HCT116 (cell line): ENCODE measurements around the gene MCCD1. TPM values are rescaled to one million over a fixed set of nuclear protein-coding genes. Genes with fewer than 3 reads are reported as not detected.

Experiments used
- ATAC-seq: fragments of 200-7000 bp; cut with Tn5 transposase; 2 replicates; pipeline ENCODE4 v1.9.1; 2020; ENCODE audit warnings: mild to moderate bottlenecking, moderate library complexity
- BruUV-seq: library from RNA; stranded (reverse); fragments of 400-500 nt; replicated peaks from 2 replicates; lab custom pipeline; 2021; lab: Mats Ljungman, UMichigan
- CTCF ChIA-PET: fragments of 300-600 bp; sonication (Branson Sonifier 250); formaldehyde crosslinking; loops from one replicate; lab custom pipeline; 2021; ENCODE audit warnings: antibody characterized with exemption; lab: Charles Lee
- POLR2A ChIA-PET: fragments of 300-600, 350-600 bp; sonication (Branson Sonifier 250); formaldehyde crosslinking; loops from one replicate; lab custom pipeline; 2021; ENCODE audit warnings: antibody characterized with exemption; lab: Charles Lee
- RAD21 ChIA-PET, 2 experiments: fragments of 300-600 bp; sonication (Branson Sonifier 250); formaldehyde crosslinking; loops; one replicate each; lab custom pipeline; 2023; ENCODE audit warnings: low total read pairs in 2 of 2; ENCODE audit not compliant: uncharacterized antibody in 2 of 2, unreplicated experiment in 2 of 2, low non-redundant PET in 1 of 2; lab: Charles Lee
- DNase-seq: peaks from one replicate; pipeline ENCODE4 v3.0.0-alpha.2; 2010; ENCODE audit warnings: low read depth, low spot score
- H2AFZ ChIP-seq: fragments of 200-600 bp; shearing (Covaris generic), sonication (generic); 2 replicates; pipeline ENCODE4 v1.6.1; 2017; ENCODE audit warnings: low read depth, mixed run types, mixed read lengths, antibody characterized with exemption, low read length; ENCODE audit not compliant: poor library complexity, severe bottlenecking
- H3K27ac ChIP-seq: 2 replicates; pipeline ENCODE4 v1.5.1; 2012; ENCODE audit warnings: low read depth, low read length
- H3K27me3 ChIP-seq: fragments of 200-600 bp; sonication (generic); 2 replicates; pipeline ENCODE4 v1.6.1; 2016; ENCODE audit warnings: mixed run types, low read length, mixed read lengths; ENCODE audit not compliant: insufficient read depth
- H3K36me3 ChIP-seq, 2 experiments: fragments of 200-500 bp in 1 of 2; fragments of 200-600 bp in 1 of 2; sonication (Bioruptor generic) in 1 of 2; sonication (generic) in 1 of 2; 2 replicates each; pipeline versions ENCODE4 v1.5.1 to v1.6.1; 2014 to 2016; ENCODE audit warnings: low read length in 2 of 2, inconsistent platforms in 1 of 2, mixed read lengths in 1 of 2, mixed run types in 1 of 2; ENCODE audit not compliant: insufficient read depth in 2 of 2, control insufficient read depth in 1 of 2
- H3K4me1 ChIP-seq, 2 experiments: fragments of 200-600 bp in 1 of 2; sonication (generic) in 1 of 2; 2 replicates each; pipeline versions ENCODE4 v1.5.1 to v1.6.1; 2012 to 2017; ENCODE audit warnings: low read length in 2 of 2, inconsistent platforms in 1 of 2, mild to moderate bottlenecking in 1 of 2, mixed read lengths in 1 of 2, mixed run types in 1 of 2, moderate library complexity in 1 of 2; ENCODE audit not compliant: insufficient read depth in 2 of 2, control insufficient read depth in 1 of 2
- H3K4me2 ChIP-seq: fragments of 200-600 bp; sonication (generic); 2 replicates; pipeline ENCODE4 v1.6.1; 2017; ENCODE audit warnings: mixed run types, low read length, mixed read lengths
- H3K4me3 ChIP-seq, 2 experiments: fragments of 200-600 bp in 1 of 2; sonication (generic) in 1 of 2; replicated peaks in 1 of 2; 2 replicates each; pipeline ENCODE4 v1.5.1; 2011 to 2016; ENCODE audit warnings: low read length in 2 of 2, control low read depth in 1 of 2, low read depth in 1 of 2, mild to moderate bottlenecking in 1 of 2, mixed read lengths in 1 of 2, mixed run types in 1 of 2
- H3K79me2 ChIP-seq: fragments of 200-600 bp; sonication (generic); 2 replicates; pipeline ENCODE4 v1.6.1; 2017; ENCODE audit warnings: mild to moderate bottlenecking, mixed run types, low read length, moderate library complexity, mixed read lengths; ENCODE audit not compliant: insufficient read depth
- H3K9ac ChIP-seq: fragments of 200-600 bp; sonication (generic); 2 replicates; pipeline ENCODE4 v1.6.1; 2016; ENCODE audit warnings: low read length, mixed read lengths
- H3K9me2 ChIP-seq: fragments of 200-600 bp; sonication (generic), shearing (Covaris generic); 2 replicates; pipeline ENCODE4 v1.6.1; 2017; ENCODE audit warnings: mixed run types, mild to moderate bottlenecking, moderate library complexity; ENCODE audit not compliant: insufficient read depth
- H3K9me3 ChIP-seq, 2 experiments: fragments of 200-500 bp in 1 of 2; fragments of 200-600 bp in 1 of 2; sonication (Bioruptor generic) in 1 of 2; sonication (generic) in 1 of 2; 2 replicates each; pipeline ENCODE4 v1.6.1; 2014 to 2017; ENCODE audit warnings: low read length in 2 of 2, mixed read lengths in 2 of 2, inconsistent platforms in 1 of 2, low read depth in 1 of 2, mild to moderate bottlenecking in 1 of 2, mixed run types in 1 of 2, moderate library complexity in 1 of 2; ENCODE audit not compliant: control insufficient read depth in 1 of 2, insufficient read depth in 1 of 2
- H4K20me1 ChIP-seq: fragments of 200-600 bp; sonication (generic), shearing (Covaris generic); 2 replicates; pipeline ENCODE4 v1.6.1; 2017; ENCODE audit warnings: mixed run types, mild to moderate bottlenecking, moderate library complexity; ENCODE audit not compliant: insufficient read depth
- CBX3 ChIP-seq: IDR thresholded peaks from 2 replicates; pipeline ENCODE4 v1.6.1; 2012; ENCODE audit warnings: low read depth
- CTCF ChIP-seq, 3 experiments: fragments of 200-600 bp in 1 of 3; sonication (generic) in 1 of 3; IDR thresholded peaks in 2 of 3; conservative IDR thresholded peaks in 1 of 3; 2 replicates each; pipeline ENCODE4 v1.5.1; 2012 to 2017; ENCODE audit warnings: low read depth in 2 of 3, low read length in 2 of 3, antibody characterized with exemption in 1 of 3, borderline replicate concordance in 1 of 3, control low read depth in 1 of 3, mild to moderate bottlenecking in 1 of 3, mixed read lengths in 1 of 3, mixed run types in 1 of 3, moderate library complexity in 1 of 3; ENCODE audit not compliant: insufficient read depth in 1 of 3
- EGR1 ChIP-seq: IDR thresholded peaks from 2 replicates; pipeline ENCODE4 v1.6.1; 2012; ENCODE audit warnings: low read depth
- EZH2 ChIP-seq: fragments of 200-600 bp; sonication (generic); IDR thresholded peaks from 2 replicates; pipeline ENCODE4 v1.6.1; 2017; ENCODE audit warnings: antibody characterized with exemption, mixed run types
- EZH2phosphoT487 ChIP-seq: fragments of 200-600 bp; IDR thresholded peaks from 2 replicates; pipeline ENCODE4 v1.6.1; 2018; ENCODE audit warnings: antibody characterized with exemption, borderline replicate concordance
- FOSL1 ChIP-seq: IDR thresholded peaks from 2 replicates; pipeline ENCODE4 v1.6.1; 2012; ENCODE audit warnings: low read depth
- MAX ChIP-seq: IDR thresholded peaks from 2 replicates; pipeline ENCODE4 v1.6.1; 2012
- POLR2A ChIP-seq: IDR thresholded peaks from 2 replicates; pipeline ENCODE4 v1.7.0; 2011; ENCODE audit warnings: borderline replicate concordance; ENCODE audit not compliant: insufficient read depth, insufficient read length; ENCODE audit errors: extremely low read depth
- POLR2AphosphoS5 ChIP-seq: IDR thresholded peaks from 2 replicates; pipeline ENCODE4 v1.6.1; 2011; ENCODE audit warnings: mild to moderate bottlenecking, low read depth, low read length, moderate library complexity
- SIN3A ChIP-seq: IDR thresholded peaks from 2 replicates; pipeline ENCODE4 v1.6.1; 2012; ENCODE audit warnings: low read depth
- SRF ChIP-seq: IDR thresholded peaks from 2 replicates; pipeline ENCODE4 v1.6.1; 2012; ENCODE audit warnings: low read depth
- YY1 ChIP-seq: IDR thresholded peaks from 2 replicates; pipeline ENCODE4 v1.6.1; 2011; ENCODE audit warnings: low read length, low read depth, moderate library complexity, mild to moderate bottlenecking; ENCODE audit not compliant: insufficient replicate concordance; ENCODE audit errors: extremely low read depth
- ZNF274 ChIP-seq: fragments of 200-500 bp; sonication (Bioruptor generic); IDR thresholded peaks from 2 replicates; pipeline ENCODE4 v1.6.1; 2014; ENCODE audit warnings: mild to moderate bottlenecking, low read depth, low read length, inconsistent platforms
- intact Hi-C: fragments of 100-400 bp; cut with micrococcal nuclease; formaldehyde crosslinking; loops from 2 replicates; pipeline ENCODE4 v1.10.0; 2022
- total RNA-seq: library from RNA; stranded (reverse); gene quantifications from one replicate; pipeline ENCODE4 v1.2.1, GENCODE V29; 2021; ENCODE audit not compliant: unreplicated experiment
- TF ChIP-seq, protein P1 (sequence below): IDR thresholded peaks from 2 replicates; pipeline ENCODE4 v1.6.1; 2011; ENCODE audit warnings: mild to moderate bottlenecking, low read length, moderate library complexity; ENCODE audit not compliant: insufficient replicate concordance; ENCODE audit errors: extremely low read depth

MCCD1 gene
- total RNA-seq, 1 experiment from 2014 or later: not detected

GRCh38 chr6:31535538-31536324, 7.0 kb downstream of the MCCD1 start:
- Histone ChIP-seq H3K27me3 (no peaks in the 10 kb centered on the region), H2AFZ (no peak overlapping the region), H3K9ac (no peak overlapping the region), H3K27ac (no peak overlapping the region), H3K9me3 (no peaks in the 10 kb centered on the region), H3K79me2 (peaks cover 83% of the 10 kb centered on the region), H3K4me3 (no peak overlapping the region), H3K4me2 (no peak overlapping the region), H3K36me3 (peaks cover 82 to 92% of the 10 kb centered on the region in 2 experiments), H3K4me1 (peaks cover 6 to 17% of the 10 kb centered on the region in 2 experiments), H3K9me2 (no peaks in the 10 kb centered on the region), H4K20me1 (peaks cover 42% of the 10 kb centered on the region; the same call in 1 of the 2 replicates)
- CTCF ChIA-PET: no interaction called here
- BruUV-seq: no TSS peak
- ATAC-seq: no peak
- TF ChIP-seq, protein P1, sequence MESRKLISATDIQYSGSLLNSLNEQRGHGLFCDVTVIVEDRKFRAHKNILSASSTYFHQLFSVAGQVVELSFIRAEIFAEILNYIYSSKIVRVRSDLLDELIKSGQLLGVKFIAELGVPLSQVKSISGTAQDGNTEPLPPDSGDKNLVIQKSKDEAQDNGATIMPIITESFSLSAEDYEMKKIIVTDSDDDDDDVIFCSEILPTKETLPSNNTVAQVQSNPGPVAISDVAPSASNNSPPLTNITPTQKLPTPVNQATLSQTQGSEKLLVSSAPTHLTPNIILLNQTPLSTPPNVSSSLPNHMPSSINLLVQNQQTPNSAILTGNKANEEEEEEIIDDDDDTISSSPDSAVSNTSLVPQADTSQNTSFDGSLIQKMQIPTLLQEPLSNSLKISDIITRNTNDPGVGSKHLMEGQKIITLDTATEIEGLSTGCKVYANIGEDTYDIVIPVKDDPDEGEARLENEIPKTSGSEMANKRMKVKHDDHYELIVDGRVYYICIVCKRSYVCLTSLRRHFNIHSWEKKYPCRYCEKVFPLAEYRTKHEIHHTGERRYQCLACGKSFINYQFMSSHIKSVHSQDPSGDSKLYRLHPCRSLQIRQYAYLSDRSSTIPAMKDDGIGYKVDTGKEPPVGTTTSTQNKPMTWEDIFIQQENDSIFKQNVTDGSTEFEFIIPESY: no peak
- no peak for TF ChIP-seq FOSL1
- TF ChIP-seq EGR1: no peak
- no peak for TF ChIP-seq SRF
- no peak for TF ChIP-seq CBX3
- no peak for TF ChIP-seq POLR2A
- no peak for TF ChIP-seq SIN3A
- TF ChIP-seq YY1: no peak
- TF ChIP-seq CTCF (IDR thresholded peaks at IDR 0.05 in 2 of 3, conservative IDR thresholded peaks at IDR 0.05 in 1 of 3; ENCODE audit: borderline replicate concordance in 1 of 3, insufficient read depth in 1 of 3, low read depth in 2 of 3, low read length in 2 of 3): no peak
- no peak for TF ChIP-seq MAX
- no peak for TF ChIP-seq POLR2AphosphoS5
- no peak for TF ChIP-seq EZH2
- TF ChIP-seq EZH2phosphoT487: no peak
- TF ChIP-seq ZNF274: no peak
- RAD21 ChIA-PET: no interaction called here
- POLR2A ChIA-PET: interaction anchor here (0.6 kb wide), 1 partner anchor 487 kb away, joined by 3 read pairs; no protein-coding TSS in a partner anchor
- intact Hi-C loops: no loop called here
- no peak for DNase-seq
